ENCODE results near the gene MORF4L1. TPM values are rescaled to one million over a fixed set of nuclear protein-coding genes. Genes with fewer than 3 reads are reported as not detected.
"Not testable (repeated sequence)": the region's sequence is repeated elsewhere in the genome, so short reads cannot be mapped to it uniquely, and the experiment has no call there.

The MORF4L1 gene
- total and polyA plus RNA-seq, 2 donors (not counting 1 experiment from before 2014, with no cell fraction given) = 268 to 710 TPM

- Histone ChIP-seq H3K79me2 (ENCODE audit: control insufficient read depth, insufficient read depth, low read length) (no peaks in the 10 kb centered on the region), H3K9ac (ENCODE audit: insufficient read depth, low read length) (no peak overlapping the region), H3K27me3 (ENCODE audit: control insufficient read depth, insufficient read depth, low read length) (peaks cover 7% of the 10 kb centered on the region), H3K4me2 (ENCODE audit: extremely low read depth, insufficient read depth, low read length) (no peak overlapping the region), H3K4me3 (replicated peaks in 1 of 4; ENCODE audit: control extremely low read depth in 1 of 4, insufficient read depth in 1 of 4, low read depth in 3 of 4, low read length in 4 of 4) (no peak overlapping the region), H3K27ac (ENCODE audit: insufficient read depth, low read length) (no peak overlapping the region), H3K36me3 (ENCODE audit: control insufficient read depth, insufficient read depth, low read length) (no peaks in the 10 kb centered on the region), H3K9me3 (ENCODE audit: control insufficient read depth, insufficient read depth, low read depth, low read length) (no peaks in the 10 kb centered on the region), H3K4me1 (ENCODE audit: control insufficient read depth, extremely low read depth, insufficient read depth, low read length) (no peaks in the 10 kb centered on the region), H4K20me1 (ENCODE audit: control insufficient read depth, extremely low read depth, insufficient read depth, low read length) (no peaks in the 10 kb centered on the region), H2AFZ (ENCODE audit: low read length) (no peak overlapping the region)
- no peak for TF ChIP-seq EZH2 (IDR thresholded peaks at IDR 0.05; ENCODE audit: low read length, missing control alignments)
- no peak for TF ChIP-seq CTCF (conservative IDR thresholded peaks at IDR 0.05 in 1 of 2, IDR thresholded peaks at IDR 0.05 in 1 of 2; ENCODE audit: low read depth in 1 of 2, low read length in 2 of 2)
- no peak for DNase-seq (ENCODE audit: low read depth in 2 of 2)
Measured at GRCh38 chr15:78837543-78837942, 35.1 kb upstream of the MORF4L1 start.

- no peaks in the 10 kb centered on the region for H3K36me3 ChIP-seq (ENCODE audit: control insufficient read depth, insufficient read depth, low read length)
- H4K20me1 ChIP-seq (ENCODE audit: control insufficient read depth, extremely low read depth, insufficient read depth, low read length) = no peaks in the 10 kb centered on the region
- H3K4me2 ChIP-seq (ENCODE audit: extremely low read depth, insufficient read depth, low read length) = no peak overlapping the region
- no peak overlapping the region for H2AFZ ChIP-seq (ENCODE audit: low read length)
- H3K4me1 ChIP-seq (ENCODE audit: control insufficient read depth, extremely low read depth, insufficient read depth, low read length) = no peaks in the 10 kb centered on the region
- H3K9ac ChIP-seq (ENCODE audit: insufficient read depth, low read length) = no peak overlapping the region
- H3K27ac ChIP-seq (ENCODE audit: insufficient read depth, low read length) = no peak overlapping the region
- H3K27me3 ChIP-seq (ENCODE audit: control insufficient read depth, insufficient read depth, low read length) = peaks cover 7% of the 10 kb centered on the region
- no peak overlapping the region for H3K4me3 ChIP-seq (replicated peaks in 1 of 4; ENCODE audit: control extremely low read depth in 1 of 4, insufficient read depth in 1 of 4, low read depth in 3 of 4, low read length in 4 of 4)
- H3K9me3 ChIP-seq (ENCODE audit: control insufficient read depth, insufficient read depth, low read depth, low read length) = no peaks in the 10 kb centered on the region
- H3K79me2 ChIP-seq (ENCODE audit: control insufficient read depth, insufficient read depth, low read length) = no peaks in the 10 kb centered on the region
- TF ChIP-seq EZH2 (IDR thresholded peaks at IDR 0.05; ENCODE audit: low read length, missing control alignments) (no peak), CTCF (conservative IDR thresholded peaks at IDR 0.05 in 1 of 2, IDR thresholded peaks at IDR 0.05 in 1 of 2; ENCODE audit: low read depth in 1 of 2, low read length in 2 of 2) (no peak)
- DNase-seq (ENCODE audit: low read depth in 2 of 2) = peak in 1 of 2 donors; percentile 24
Measured at GRCh38 chr15:78838489-78838888, 34.2 kb upstream of the MORF4L1 start.

- not testable (repeated sequence) for H4K20me1 ChIP-seq (ENCODE audit: control insufficient read depth, extremely low read depth, insufficient read depth, low read length); H2AFZ ChIP-seq (ENCODE audit: low read length); H3K9me3 ChIP-seq (ENCODE audit: control insufficient read depth, insufficient read depth, low read depth, low read length)
Measured at GRCh38 chr15:78839151-78839550, 33.5 kb upstream of the MORF4L1 start.

More at GRCh38 chr15:78839151-78839550, 33.5 kb upstream of the MORF4L1 start:
- not testable (repeated sequence) for H3K4me2 ChIP-seq (ENCODE audit: extremely low read depth, insufficient read depth, low read length); H3K4me1 ChIP-seq (ENCODE audit: control insufficient read depth, extremely low read depth, insufficient read depth, low read length); H3K36me3 ChIP-seq (ENCODE audit: control insufficient read depth, insufficient read depth, low read length); H3K79me2 ChIP-seq (ENCODE audit: control insufficient read depth, insufficient read depth, low read length); H3K9ac ChIP-seq (ENCODE audit: insufficient read depth, low read length); H3K27me3 ChIP-seq (ENCODE audit: control insufficient read depth, insufficient read depth, low read length); DNase-seq (ENCODE audit: low read depth in 2 of 2); H3K27ac ChIP-seq (ENCODE audit: insufficient read depth, low read length); H3K4me3 ChIP-seq (replicated peaks in 1 of 4; ENCODE audit: control extremely low read depth in 1 of 4, insufficient read depth in 1 of 4, low read depth in 3 of 4, low read length in 4 of 4)
